Breast epithelium (tissue), 4 donors: ENCODE measurements around the gene SPTB. TPM values are rescaled to one million over a fixed set of nuclear protein-coding genes. Genes with fewer than 3 reads are reported as not detected.
A peak's percentile ranks its signal among the peaks of the same experiment; 100 is the strongest.

ENCODE experiments used
- DNase-seq, 2 donors: peaks; one replicate each; pipeline ENCODE4 v3.0.0-alpha.2; 2019; ENCODE audit warnings: low spot score in 2 of 2
- H3K27ac ChIP-seq, 2 donors: fragments of 200-600 bp; sonication (generic) in 1 of 2; one replicate each; pipeline ENCODE4 v1.5.1; 2016 to 2019; ENCODE audit warnings: mild to moderate bottlenecking in 1 of 2
- H3K27me3 ChIP-seq, 2 donors: fragments of 200-600 bp; sonication (generic) in 1 of 2; one replicate each; pipeline versions ENCODE4 v1.5.1 to v1.6.0; 2017 to 2019; ENCODE audit warnings: control low read depth in 1 of 2, mild to moderate bottlenecking in 1 of 2
- H3K36me3 ChIP-seq: fragments of 200-600 bp; one replicate; pipeline ENCODE4 v1.5.1; 2019
- H3K4me1 ChIP-seq, 2 donors: fragments of 200-600 bp; sonication (generic); one replicate each; pipeline ENCODE4 v1.5.1; 2016 to 2019; ENCODE audit warnings: control low read depth in 1 of 2
- H3K4me3 ChIP-seq, 3 donors: fragments of 200-600 bp; sonication (generic); 1 replicate in 2 of 3; 2 replicates in 1 of 3; pipeline ENCODE4 v1.5.1; 2016 to 2019; ENCODE audit warnings: mild to moderate bottlenecking in 3 of 3, moderate library complexity in 2 of 3
- H3K9me3 ChIP-seq, 2 donors: fragments of 200-600 bp; sonication (generic) in 1 of 2; one replicate each; pipeline ENCODE4 v1.5.1; 2016 to 2019; ENCODE audit warnings: control low read depth in 1 of 2
- POLR2A ChIP-seq: fragments of 450-650 bp; IDR thresholded peaks from one replicate; pipeline ENCODE4 v1.6.1; 2016; ENCODE audit warnings: antibody characterized with exemption, mild to moderate bottlenecking, moderate library complexity
- POLR2AphosphoS5 ChIP-seq, 3 donors: sonication (generic); formaldehyde crosslinking; IDR thresholded peaks; one replicate each; pipeline ENCODE4 v1.6.1; 2017; ENCODE audit warnings: antibody characterized with exemption in 3 of 3
- intact Hi-C: fragments of 100-400 bp; cut with DNase I; formaldehyde crosslinking; loops from one replicate; pipeline ENCODE4 v1.15.1; 2023; ENCODE audit warnings: low total_unique reads
- total RNA-seq, 3 donors: library from RNA; depleted of rRNA; stranded (reverse); fragments of >200 nt; gene quantifications; one replicate each; pipeline ENCODE4 v1.1.0, GENCODE V29; 2016
- TF ChIP-seq, protein P1 (sequence below), 3 donors: fragments of 450-650 bp; IDR thresholded peaks; one replicate each; pipeline ENCODE4 v1.5.1; 2016 to 2017; ENCODE audit warnings: antibody characterized with exemption in 3 of 3, mild to moderate bottlenecking in 3 of 3, moderate library complexity in 3 of 3

SPTB gene
- total RNA-seq, 3 donors from 2014 or later, result 0.88 to 2.6 (median 2.1) TPM

DNA sequence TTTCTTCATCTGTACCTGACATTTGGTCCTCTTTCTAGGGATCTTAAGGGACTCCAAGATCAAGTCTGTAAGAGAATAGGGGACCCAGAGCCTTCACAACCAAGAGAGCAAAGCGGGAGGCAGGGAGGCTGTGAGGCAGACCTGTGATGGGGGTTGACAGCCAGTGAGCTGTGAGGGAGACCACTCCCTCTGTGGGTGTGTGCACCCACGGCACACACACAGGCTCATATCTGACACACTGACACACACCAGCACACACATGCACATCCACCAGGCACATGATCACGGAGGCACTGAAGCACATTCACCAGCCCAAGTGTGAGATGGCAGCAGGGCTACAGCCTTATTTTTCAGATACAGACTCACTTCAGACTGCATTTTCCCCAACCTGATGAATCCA lies 55.2 kb downstream of the SPTB start:
- DNase-seq, result no peak
- H3K27ac ChIP-seq, result no peak overlapping the region
- no peaks in the 10 kb centered on the region for H3K9me3 ChIP-seq
- H3K4me1 ChIP-seq, result no peaks in the 10 kb centered on the region
- H3K4me3 ChIP-seq, result no peak overlapping the region
- H3K36me3 ChIP-seq, result no peaks in the 10 kb centered on the region
- intact Hi-C loops, result no loop called here
- no peak for TF ChIP-seq POLR2A
- TF ChIP-seq POLR2AphosphoS5 (IDR thresholded peaks at IDR 0.05), result no peak
- TF ChIP-seq, protein P1, sequence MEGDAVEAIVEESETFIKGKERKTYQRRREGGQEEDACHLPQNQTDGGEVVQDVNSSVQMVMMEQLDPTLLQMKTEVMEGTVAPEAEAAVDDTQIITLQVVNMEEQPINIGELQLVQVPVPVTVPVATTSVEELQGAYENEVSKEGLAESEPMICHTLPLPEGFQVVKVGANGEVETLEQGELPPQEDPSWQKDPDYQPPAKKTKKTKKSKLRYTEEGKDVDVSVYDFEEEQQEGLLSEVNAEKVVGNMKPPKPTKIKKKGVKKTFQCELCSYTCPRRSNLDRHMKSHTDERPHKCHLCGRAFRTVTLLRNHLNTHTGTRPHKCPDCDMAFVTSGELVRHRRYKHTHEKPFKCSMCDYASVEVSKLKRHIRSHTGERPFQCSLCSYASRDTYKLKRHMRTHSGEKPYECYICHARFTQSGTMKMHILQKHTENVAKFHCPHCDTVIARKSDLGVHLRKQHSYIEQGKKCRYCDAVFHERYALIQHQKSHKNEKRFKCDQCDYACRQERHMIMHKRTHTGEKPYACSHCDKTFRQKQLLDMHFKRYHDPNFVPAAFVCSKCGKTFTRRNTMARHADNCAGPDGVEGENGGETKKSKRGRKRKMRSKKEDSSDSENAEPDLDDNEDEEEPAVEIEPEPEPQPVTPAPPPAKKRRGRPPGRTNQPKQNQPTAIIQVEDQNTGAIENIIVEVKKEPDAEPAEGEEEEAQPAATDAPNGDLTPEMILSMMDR (IDR thresholded peaks at IDR 0.05), result no peak
- H3K27me3 ChIP-seq, result no peaks in the 10 kb centered on the region

DNA sequence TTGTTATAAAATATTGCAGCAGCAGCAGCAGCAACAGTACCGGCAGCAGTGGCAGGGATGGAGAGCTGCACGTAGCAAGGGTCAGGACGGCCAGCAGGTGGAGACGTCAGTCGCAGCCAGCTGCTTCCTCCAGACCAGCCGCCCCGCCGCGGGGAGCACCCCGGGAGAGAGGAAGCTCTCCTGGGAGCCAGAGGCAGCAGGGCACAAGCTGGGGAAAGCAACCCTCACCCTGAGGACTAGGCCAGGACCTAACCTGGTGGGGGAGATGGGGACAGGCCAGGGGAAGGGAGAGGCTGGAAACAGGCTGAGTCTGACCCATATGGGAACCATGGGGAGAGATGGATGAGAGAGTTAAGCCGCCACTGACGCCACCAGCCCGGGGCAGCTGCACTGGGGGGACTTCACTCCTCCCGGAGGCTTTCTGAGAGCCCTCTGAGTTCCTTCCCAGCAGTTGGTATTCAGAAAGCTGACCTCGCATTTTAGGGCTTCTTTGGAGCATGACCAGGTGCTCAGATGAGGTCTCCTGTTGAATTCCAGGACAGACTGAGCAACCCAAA lies 56.3 kb downstream of the SPTB start:
- Histone ChIP-seq H3K4me3 (peak overlapping the region in 1 of 3 donors; percentile 43), H3K4me1 (no peaks in the 10 kb centered on the region), H3K9me3 (no peaks in the 10 kb centered on the region), H3K27me3 (no peaks in the 10 kb centered on the region), H3K36me3 (no peaks in the 10 kb centered on the region), H3K27ac (no peak overlapping the region)
- intact Hi-C loops, result no loop called here
- no peak for TF ChIP-seq POLR2AphosphoS5 (IDR thresholded peaks at IDR 0.05)
- TF ChIP-seq, protein P1 (IDR thresholded peaks at IDR 0.05), result peak; percentile 60 to 76 (median 74)
- peak; percentile 42 to 77 for DNase-seq

DNA sequence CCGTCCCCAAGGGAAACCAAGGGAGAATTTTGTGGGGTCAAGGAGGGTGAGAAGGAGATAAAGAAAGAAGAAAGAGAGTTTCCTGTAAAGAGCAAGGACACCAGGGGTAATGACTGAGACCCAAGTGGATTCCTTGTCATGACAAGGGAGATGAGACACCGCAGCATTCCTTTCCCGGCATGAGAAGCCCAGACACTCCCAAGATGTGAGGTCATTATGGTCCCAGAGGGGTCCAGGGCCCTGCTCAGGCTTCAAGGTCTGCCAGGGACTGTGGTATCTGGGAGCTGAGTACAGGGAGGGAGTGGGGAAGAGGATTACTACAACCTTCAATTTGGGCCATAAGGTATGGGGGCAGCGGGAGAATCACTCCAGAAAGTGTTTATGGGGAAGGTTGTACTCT lies 58.1 kb downstream of the SPTB start:
- TF ChIP-seq POLR2AphosphoS5 (IDR thresholded peaks at IDR 0.05) (no peak), POLR2A (no peak)
- TF ChIP-seq, protein P1 (IDR thresholded peaks at IDR 0.05), result no peak
- H3K4me3 ChIP-seq, result no peak overlapping the region
- intact Hi-C loops, result no loop called here

DNA sequence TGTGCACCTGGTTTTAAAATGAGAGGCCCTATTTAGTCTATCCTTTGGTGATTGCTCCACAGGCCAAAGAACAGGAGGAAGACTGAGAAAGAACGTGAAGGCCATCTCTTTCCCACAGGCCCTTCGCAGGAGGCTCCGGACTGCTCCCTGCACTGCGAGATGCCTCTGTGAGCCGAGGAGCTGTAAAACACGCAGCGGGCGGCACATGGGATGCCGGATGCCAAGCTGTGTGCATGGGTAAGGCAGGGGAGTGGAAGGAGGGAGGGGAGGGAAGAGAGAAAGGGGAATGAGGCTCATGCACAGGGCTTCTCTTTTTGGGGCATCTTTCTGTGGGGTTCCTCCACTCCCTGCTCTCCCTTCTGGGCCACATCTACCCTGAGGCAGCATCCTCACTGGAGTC lies 61.6 kb downstream of the SPTB start:
- Histone ChIP-seq H3K27me3 (no peaks in the 10 kb centered on the region), H3K4me1 (no peaks in the 10 kb centered on the region), H3K4me3 (no peak overlapping the region), H3K9me3 (no peaks in the 10 kb centered on the region), H3K27ac (no peak overlapping the region), H3K36me3 (no peaks in the 10 kb centered on the region)
- no peak for DNase-seq
- TF ChIP-seq POLR2A (no peak), POLR2AphosphoS5 (IDR thresholded peaks at IDR 0.05) (no peak)
- TF ChIP-seq, protein P1 (IDR thresholded peaks at IDR 0.05), result no peak
- intact Hi-C loops, result no loop called here

More for the DNA sequence above, 58.1 kb downstream of the SPTB start:
- Histone ChIP-seq H3K4me1 (no peaks in the 10 kb centered on the region), H3K27me3 (no peaks in the 10 kb centered on the region), H3K36me3 (no peaks in the 10 kb centered on the region), H3K27ac (no peak overlapping the region), H3K9me3 (no peaks in the 10 kb centered on the region)
- DNase-seq, result no peak

DNA sequence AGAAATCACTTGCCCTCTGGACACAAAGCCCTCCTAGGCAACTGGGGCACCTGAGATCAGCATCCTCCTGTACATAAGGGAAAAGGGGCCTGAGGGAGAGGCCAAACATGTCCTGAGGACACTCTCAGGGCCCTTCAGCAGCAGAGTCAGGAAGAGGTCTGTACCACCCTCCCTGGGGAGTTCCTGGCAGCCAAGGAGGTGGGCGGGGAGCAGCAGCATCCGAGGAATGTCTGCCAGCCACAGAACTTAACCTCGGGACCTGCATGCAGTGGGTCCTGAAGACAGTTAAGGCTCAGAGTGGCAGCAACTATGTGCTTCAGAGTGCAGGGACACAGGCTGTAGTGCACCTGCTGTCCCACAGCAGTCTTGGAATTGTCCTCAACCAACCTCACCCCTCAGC lies 62.1 kb downstream of the SPTB start:
- DNase-seq, result no peak
- no peaks in the 10 kb centered on the region for H3K4me1 ChIP-seq
- no peaks in the 10 kb centered on the region for H3K9me3 ChIP-seq
- intact Hi-C loops, result loop anchor here (2.0 kb wide), 1 partner anchor 39 kb away; no protein-coding TSS in a partner anchor
- H3K27ac ChIP-seq, result no peak overlapping the region
- H3K27me3 ChIP-seq, result no peaks in the 10 kb centered on the region
- H3K36me3 ChIP-seq, result no peaks in the 10 kb centered on the region
- H3K4me3 ChIP-seq, result no peak overlapping the region
- TF ChIP-seq POLR2A (no peak), POLR2AphosphoS5 (IDR thresholded peaks at IDR 0.05) (no peak)
- TF ChIP-seq, protein P1 (IDR thresholded peaks at IDR 0.05), result no peak
